MM.1S (cell line): ENCODE measurements around the gene CAMK4.

Experiments
- DNase-seq: peaks from one replicate; pipeline ENCODE4 v3.0.0-alpha.2; 2015
- H2AFZ ChIP-seq: fragments of 300-600 bp; sonication (generic); 2 replicates; pipeline ENCODE4 v1.6.0; 2016; ENCODE audit warnings: antibody characterized with exemption, low read length
- H3F3A ChIP-seq: fragments of 300-600 bp; sonication (generic); 2 replicates; pipeline ENCODE4 v1.6.1; 2016; ENCODE audit warnings: mild to moderate bottlenecking, antibody characterized with exemption, low read length, moderate library complexity, mixed read lengths; ENCODE audit not compliant: insufficient read depth
- H3K27ac ChIP-seq: fragments of 300-600 bp; sonication (generic); 2 replicates; pipeline ENCODE4 v1.5.1; 2016; ENCODE audit warnings: mild to moderate bottlenecking, low read length
- H3K27me3 ChIP-seq: fragments of 300-600 bp; sonication (generic); replicated peaks from 2 replicates; pipeline ENCODE4 v1.6.0; 2016; ENCODE audit warnings: low read length; ENCODE audit not compliant: insufficient read depth
- H3K36me3 ChIP-seq: fragments of 300-600 bp; sonication (generic); replicated peaks from 2 replicates; pipeline ENCODE4 v1.6.1; 2016; ENCODE audit warnings: mild to moderate bottlenecking, low read length, mixed read lengths; ENCODE audit not compliant: insufficient read depth
- H3K4me1 ChIP-seq: fragments of 300-600 bp; sonication (generic); 2 replicates; pipeline ENCODE4 v1.6.1; 2016; ENCODE audit warnings: low read length, mixed read lengths
- H3K4me2 ChIP-seq: fragments of 300-600 bp; sonication (generic); 2 replicates; pipeline ENCODE4 v1.6.0; 2016; ENCODE audit warnings: low read depth, low read length
- H3K4me3 ChIP-seq: fragments of 300-600 bp; sonication (generic); 2 replicates; pipeline ENCODE4 v1.5.1; 2016; ENCODE audit warnings: low read length, mixed read lengths
- H3K79me2 ChIP-seq: fragments of 300-600 bp; sonication (generic); 2 replicates; pipeline ENCODE4 v1.6.1; 2016; ENCODE audit warnings: mixed run types, low read length, mixed read lengths
- H3K9ac ChIP-seq: fragments of 300-600 bp; sonication (generic); 2 replicates; pipeline ENCODE4 v1.6.1; 2016; ENCODE audit warnings: low read length, mixed read lengths
- H3K9me2 ChIP-seq: fragments of 300-600 bp; sonication (generic); replicated peaks from 2 replicates; pipeline ENCODE4 v1.6.1; 2016; ENCODE audit warnings: mild to moderate bottlenecking, low read length, mixed read lengths; ENCODE audit not compliant: insufficient read depth
- H3K9me3 ChIP-seq: fragments of 300-600 bp; sonication (generic); replicated peaks from 2 replicates; pipeline ENCODE4 v1.6.1; 2016; ENCODE audit warnings: mild to moderate bottlenecking, low read length, mixed read lengths; ENCODE audit not compliant: insufficient read depth
- H4K20me1 ChIP-seq: fragments of 300-600 bp; sonication (generic); 2 replicates; pipeline ENCODE4 v1.6.1; 2016; ENCODE audit warnings: mild to moderate bottlenecking, low read length, moderate library complexity, mixed read lengths; ENCODE audit not compliant: insufficient read depth
- EZH2 ChIP-seq: fragments of 300-600 bp; sonication (generic); optimal IDR thresholded peaks from 2 replicates; pipeline ENCODE3; 2017; ENCODE audit warnings: low read depth, mild to moderate bottlenecking, antibody characterized with exemption, low read length, mixed read lengths
- EZH2phosphoT487 ChIP-seq: fragments of 300-600 bp; sonication (generic); IDR thresholded peaks from 2 replicates; pipeline ENCODE4 v1.6.1; 2018; ENCODE audit warnings: antibody characterized with exemption, low read length
- TF ChIP-seq, protein P1 (sequence below): fragments of 300-600 bp; sonication (generic); IDR thresholded peaks from 2 replicates; pipeline ENCODE4 v1.5.1; 2016; ENCODE audit warnings: antibody characterized with exemption, low read length, mixed read lengths

Gene CAMK4

DNA sequence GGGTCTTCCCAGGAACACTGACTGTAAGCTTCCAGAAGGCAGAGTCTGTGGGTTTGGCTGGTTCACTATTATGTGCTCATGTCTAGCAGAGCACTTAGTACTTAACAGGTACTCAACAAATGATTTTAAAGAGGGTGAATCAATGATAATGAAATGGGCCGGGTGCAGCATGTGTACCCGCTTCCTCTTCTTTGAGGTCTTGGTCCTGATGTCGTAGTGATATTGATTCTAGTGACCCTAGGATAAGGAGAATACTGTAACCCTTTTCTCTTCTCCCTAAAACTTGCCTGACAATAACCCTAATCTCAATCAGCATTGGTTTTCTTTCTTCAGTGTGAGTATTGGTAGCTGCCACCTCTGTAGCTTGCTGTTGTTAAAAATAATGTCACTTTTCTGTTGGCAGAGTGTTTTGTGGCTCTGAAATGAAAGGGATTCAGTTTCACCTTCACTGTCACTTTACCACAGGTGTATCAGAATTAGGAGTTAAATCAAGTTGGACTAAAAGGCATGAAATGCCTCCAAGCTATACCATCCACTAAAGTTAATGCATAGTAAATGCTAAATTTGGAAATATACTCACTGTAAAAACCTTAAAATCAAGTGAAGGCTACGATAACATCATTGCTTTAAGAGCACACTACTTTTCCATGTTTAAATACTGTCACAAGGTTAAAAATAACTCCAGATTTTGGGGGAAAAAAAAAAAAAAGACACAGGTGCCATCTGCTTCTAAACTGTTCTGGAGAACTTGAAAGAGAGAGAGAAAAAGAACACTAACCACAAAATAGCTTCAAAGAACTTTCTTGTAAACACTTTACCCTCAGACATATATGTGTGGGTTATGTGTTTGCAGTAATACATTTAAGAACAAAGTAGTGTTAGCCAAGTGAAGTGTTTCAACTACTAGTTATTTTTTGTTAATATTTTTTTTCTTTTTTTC, 6.0 kb downstream of the CAMK4 start:
- Histone ChIP-seq H3K9ac (no peak overlapping the region), H3K9me3 (no peaks in the 10 kb centered on the region), H3K27ac (no peak overlapping the region), H3K79me2 (no peaks in the 10 kb centered on the region), H3K4me2 (peak overlapping the region; percentile 35), H3K4me3 (no peak overlapping the region), H3K9me2 (no peaks in the 10 kb centered on the region), H3K4me1 (peaks cover 21% of the 10 kb centered on the region), H3K27me3 (peaks cover 85% of the 10 kb centered on the region), H3F3A (peaks cover 16% of the 10 kb centered on the region), H4K20me1 (no peaks in the 10 kb centered on the region), H2AFZ (no peak overlapping the region), H3K36me3 (no peaks in the 10 kb centered on the region)
- peak; percentile 58 for DNase-seq
- no peak for TF ChIP-seq EZH2
- no peak for TF ChIP-seq EZH2phosphoT487
- TF ChIP-seq, protein P1, sequence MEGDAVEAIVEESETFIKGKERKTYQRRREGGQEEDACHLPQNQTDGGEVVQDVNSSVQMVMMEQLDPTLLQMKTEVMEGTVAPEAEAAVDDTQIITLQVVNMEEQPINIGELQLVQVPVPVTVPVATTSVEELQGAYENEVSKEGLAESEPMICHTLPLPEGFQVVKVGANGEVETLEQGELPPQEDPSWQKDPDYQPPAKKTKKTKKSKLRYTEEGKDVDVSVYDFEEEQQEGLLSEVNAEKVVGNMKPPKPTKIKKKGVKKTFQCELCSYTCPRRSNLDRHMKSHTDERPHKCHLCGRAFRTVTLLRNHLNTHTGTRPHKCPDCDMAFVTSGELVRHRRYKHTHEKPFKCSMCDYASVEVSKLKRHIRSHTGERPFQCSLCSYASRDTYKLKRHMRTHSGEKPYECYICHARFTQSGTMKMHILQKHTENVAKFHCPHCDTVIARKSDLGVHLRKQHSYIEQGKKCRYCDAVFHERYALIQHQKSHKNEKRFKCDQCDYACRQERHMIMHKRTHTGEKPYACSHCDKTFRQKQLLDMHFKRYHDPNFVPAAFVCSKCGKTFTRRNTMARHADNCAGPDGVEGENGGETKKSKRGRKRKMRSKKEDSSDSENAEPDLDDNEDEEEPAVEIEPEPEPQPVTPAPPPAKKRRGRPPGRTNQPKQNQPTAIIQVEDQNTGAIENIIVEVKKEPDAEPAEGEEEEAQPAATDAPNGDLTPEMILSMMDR = no peak

DNA sequence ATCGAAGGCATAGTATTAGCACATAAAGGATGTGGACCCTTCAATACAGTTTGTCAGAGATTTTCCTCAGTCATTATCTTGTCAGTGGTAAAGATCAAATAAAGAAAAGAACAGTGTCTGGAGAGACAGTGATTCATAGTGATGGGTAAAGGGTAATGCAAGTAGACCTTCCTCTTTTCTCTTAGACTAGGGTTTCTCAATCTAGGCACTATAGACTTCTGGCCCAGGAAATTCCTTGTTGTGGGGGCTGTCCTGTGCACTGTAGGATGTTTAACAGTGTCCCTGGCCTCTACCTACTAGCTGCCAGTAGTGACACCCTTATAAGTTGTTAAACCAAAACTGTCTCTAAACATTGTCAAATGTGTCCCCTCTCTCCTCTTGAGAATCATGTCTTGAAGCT, 6.9 kb downstream of the CAMK4 start:
- Histone ChIP-seq H3K4me3 (no peak overlapping the region), H3K9me2 (no peaks in the 10 kb centered on the region), H3K9me3 (no peaks in the 10 kb centered on the region), H2AFZ (no peak overlapping the region), H3K27me3 (peaks cover 75% of the 10 kb centered on the region), H3F3A (peaks cover 16% of the 10 kb centered on the region), H3K9ac (no peak overlapping the region), H3K79me2 (no peaks in the 10 kb centered on the region), H3K36me3 (no peaks in the 10 kb centered on the region), H3K27ac (no peak overlapping the region), H4K20me1 (no peaks in the 10 kb centered on the region), H3K4me1 (peaks cover 17% of the 10 kb centered on the region), H3K4me2 (no peak overlapping the region)
- no peak for DNase-seq
- TF ChIP-seq EZH2phosphoT487 (no peak), EZH2 (no peak)
- TF ChIP-seq, protein P1 = no peak

DNA sequence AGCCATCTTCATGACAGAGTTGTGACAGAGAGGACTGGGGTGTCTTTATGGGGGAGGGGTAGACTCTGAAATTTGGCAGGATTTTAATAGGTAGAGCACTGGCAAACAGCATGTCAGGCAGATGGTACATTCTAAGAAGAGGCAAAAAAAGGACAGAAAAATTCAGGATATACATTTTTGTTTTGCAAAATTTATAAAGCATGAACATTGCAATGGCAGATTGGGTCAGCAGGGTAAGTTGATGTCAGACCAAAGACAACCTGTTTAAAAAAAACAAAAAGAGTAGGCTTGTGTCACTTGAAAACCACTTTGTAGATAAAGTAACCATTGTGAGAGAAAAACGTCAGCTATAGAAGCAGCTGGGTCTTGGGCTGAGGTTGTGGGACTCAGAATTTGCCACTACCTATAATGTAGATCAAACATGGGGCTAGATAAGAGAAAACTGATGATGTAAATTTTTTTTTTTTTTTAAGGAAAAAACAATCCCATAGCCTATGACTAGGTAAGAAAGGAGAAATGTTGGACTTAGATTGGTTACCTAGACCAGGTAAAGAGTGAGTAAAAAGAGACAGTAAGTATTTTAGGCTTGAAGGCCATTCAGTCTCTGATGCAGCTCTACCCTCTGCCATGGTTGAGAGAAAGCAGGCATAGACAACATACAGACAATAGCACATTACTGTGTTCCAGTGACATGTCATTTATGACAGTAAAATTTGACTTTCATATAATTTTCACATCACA, 8.3 kb downstream of the CAMK4 start:
- no peaks in the 10 kb centered on the region for H3K79me2 ChIP-seq

More for the DNA sequence above, 8.3 kb downstream of the CAMK4 start:
- TF ChIP-seq, protein P1 = no peak
- TF ChIP-seq EZH2 (no peak), EZH2phosphoT487 (no peak)
- DNase-seq = no peak
- peaks cover 16% of the 10 kb centered on the region for H3F3A ChIP-seq
- H2AFZ ChIP-seq = no peak overlapping the region
- H3K36me3 ChIP-seq = no peaks in the 10 kb centered on the region
- H3K4me1 ChIP-seq = peaks cover 17% of the 10 kb centered on the region
- no peaks in the 10 kb centered on the region for H3K9me2 ChIP-seq
- no peak overlapping the region for H3K27ac ChIP-seq
- H3K4me2 ChIP-seq = no peak overlapping the region
- H3K9ac ChIP-seq = no peak overlapping the region
- no peaks in the 10 kb centered on the region for H3K9me3 ChIP-seq
- peaks cover 62% of the 10 kb centered on the region for H3K27me3 ChIP-seq
- no peak overlapping the region for H3K4me3 ChIP-seq
- no peaks in the 10 kb centered on the region for H4K20me1 ChIP-seq
